ENCODE results near the gene DTNB.

DTNB gene

DNA sequence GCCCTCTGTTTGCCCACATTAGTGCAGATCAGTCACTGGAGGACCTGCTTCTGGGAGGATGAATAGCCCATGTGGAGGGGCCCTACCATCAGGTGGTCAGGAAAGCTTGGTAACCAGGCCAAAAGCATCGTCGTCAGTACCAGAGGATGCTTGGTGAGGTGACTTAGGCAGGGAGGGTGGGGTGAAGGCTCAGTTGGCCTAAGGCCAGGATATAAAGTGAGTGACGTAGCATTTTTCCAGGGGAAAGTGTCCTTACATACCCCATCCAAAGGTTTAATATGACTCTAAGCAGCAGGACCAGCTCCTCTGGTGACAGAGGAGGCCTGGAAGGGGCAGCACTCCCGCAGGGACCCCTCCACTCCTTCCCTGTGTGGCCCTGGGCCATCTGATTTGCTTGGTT is 303.9 kb downstream of the DTNB start:
- DNase-seq (ENCODE audit: low read depth, low spot score): no peak
- Histone ChIP-seq H3K27ac (peak overlapping the region; percentile 75; the same call in 1 of the 2 replicates), H3K9ac (ENCODE audit: insufficient read length) (no peak overlapping the region), H3K4me3 (no peak overlapping the region), H3K36me3 (ENCODE audit: insufficient read depth, low read length) (no peaks in the 10 kb centered on the region), H3K9me3 (ENCODE audit: low read depth, low read length) (no peaks in the 10 kb centered on the region)
- TF ChIP-seq POLR2AphosphoS5 (IDR thresholded peaks at IDR 0.05; ENCODE audit: borderline replicate concordance, low read depth, low read length) (no peak), FOXP2 (optimal IDR thresholded peaks at IDR 0.05; ENCODE audit: control extremely low read depth, extremely low read length, insufficient read depth) (no peak), EZH2 (IDR thresholded peaks at IDR 0.05) (no peak)

DNA sequence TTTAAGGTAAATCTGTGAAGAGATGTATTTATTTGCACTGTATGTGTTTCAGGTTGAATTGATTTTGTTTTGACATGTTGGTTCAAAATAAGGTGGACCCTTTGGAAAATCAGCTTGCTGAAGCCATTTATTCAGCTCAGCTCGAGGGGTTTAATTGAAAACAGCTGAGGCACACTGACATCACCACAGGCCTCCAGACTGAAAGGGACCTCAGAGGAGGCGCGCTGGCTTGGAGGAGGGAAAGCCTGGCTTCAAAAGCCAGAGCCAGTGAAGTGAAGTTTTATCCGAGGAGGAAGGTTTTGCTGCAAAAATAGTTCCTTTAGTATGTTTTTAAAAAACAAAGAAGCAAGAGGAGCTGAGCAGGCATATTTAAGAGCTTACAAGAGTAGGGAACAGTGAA is 304.7 kb downstream of the DTNB start:
- TF ChIP-seq FOXP2 (optimal IDR thresholded peaks at IDR 0.05; ENCODE audit: control extremely low read depth, extremely low read length, insufficient read depth) (no peak), POLR2AphosphoS5 (IDR thresholded peaks at IDR 0.05; ENCODE audit: borderline replicate concordance, low read depth, low read length) (no peak), EZH2 (IDR thresholded peaks at IDR 0.05) (no peak)
- Histone ChIP-seq H3K9ac (ENCODE audit: insufficient read length) (no peak overlapping the region), H3K4me3 (peak overlapping the region; percentile 21), H3K27ac (peak overlapping the region; percentile 75), H3K9me3 (ENCODE audit: low read depth, low read length) (no peaks in the 10 kb centered on the region), H3K36me3 (ENCODE audit: insufficient read depth, low read length) (no peaks in the 10 kb centered on the region)
- DNase-seq (ENCODE audit: low read depth, low spot score): no peak

DNA sequence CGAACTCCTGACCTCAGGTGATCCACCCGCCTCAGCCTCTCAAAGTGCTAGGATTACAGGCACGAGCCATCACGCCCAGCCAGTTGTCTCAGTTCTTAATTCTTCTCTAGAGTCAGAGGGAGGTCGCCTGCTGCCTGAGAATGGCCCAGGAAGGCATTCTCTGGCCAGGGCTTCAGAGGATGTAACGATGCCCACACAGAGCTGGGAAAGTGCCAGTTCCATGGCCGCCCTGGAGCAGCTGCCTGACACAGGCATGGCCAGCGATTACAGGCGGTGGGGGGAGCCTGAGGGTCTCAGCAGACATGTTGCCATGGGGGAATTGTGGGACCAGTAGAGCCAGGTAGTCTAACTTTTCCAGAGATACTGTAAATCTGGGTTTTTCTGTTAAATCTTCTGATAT is 306.1 kb downstream of the DTNB start:
- no peak overlapping the region for H3K4me3 ChIP-seq
- no peaks in the 10 kb centered on the region for H3K9me3 ChIP-seq (ENCODE audit: low read depth, low read length)
- TF ChIP-seq POLR2AphosphoS5 (IDR thresholded peaks at IDR 0.05; ENCODE audit: borderline replicate concordance, low read depth, low read length) (no peak), EZH2 (IDR thresholded peaks at IDR 0.05) (no peak), FOXP2 (optimal IDR thresholded peaks at IDR 0.05; ENCODE audit: control extremely low read depth, extremely low read length, insufficient read depth) (no peak)
- DNase-seq (ENCODE audit: low read depth, low spot score): no peak
- no peak overlapping the region for H3K27ac ChIP-seq
- no peak overlapping the region for H3K9ac ChIP-seq (ENCODE audit: insufficient read length)
- no peaks in the 10 kb centered on the region for H3K36me3 ChIP-seq (ENCODE audit: insufficient read depth, low read length)

DNA sequence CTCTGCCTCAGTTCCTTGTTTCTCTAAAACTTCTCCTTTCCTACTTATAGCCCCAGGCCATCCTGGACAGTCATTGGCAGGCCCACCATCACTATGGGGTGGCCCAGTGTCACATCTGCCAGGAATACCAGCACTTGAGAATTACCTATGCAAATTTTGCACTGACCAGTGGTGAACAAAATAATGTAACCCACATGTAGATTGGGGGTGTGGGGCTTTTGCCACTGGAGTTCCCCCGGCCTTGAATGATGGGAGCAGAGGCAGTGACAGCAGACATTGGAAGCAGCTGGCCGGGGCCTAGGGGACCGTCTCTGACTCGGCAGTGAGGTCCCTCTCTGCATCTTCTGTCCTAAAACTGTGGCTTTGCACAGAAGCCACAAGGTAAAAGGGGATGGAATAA is 306.7 kb downstream of the DTNB start:
- no peak overlapping the region for H3K9ac ChIP-seq (ENCODE audit: insufficient read length)
- no peaks in the 10 kb centered on the region for H3K36me3 ChIP-seq (ENCODE audit: insufficient read depth, low read length)
- no peak overlapping the region for H3K27ac ChIP-seq
- DNase-seq (ENCODE audit: low read depth, low spot score): no peak
- TF ChIP-seq FOXP2 (optimal IDR thresholded peaks at IDR 0.05; ENCODE audit: control extremely low read depth, extremely low read length, insufficient read depth) (no peak), POLR2AphosphoS5 (IDR thresholded peaks at IDR 0.05; ENCODE audit: borderline replicate concordance, low read depth, low read length) (no peak), EZH2 (IDR thresholded peaks at IDR 0.05) (no peak)
- no peak overlapping the region for H3K4me3 ChIP-seq
- H3K9me3 ChIP-seq (ENCODE audit: low read depth, low read length): no peaks in the 10 kb centered on the region

DNA sequence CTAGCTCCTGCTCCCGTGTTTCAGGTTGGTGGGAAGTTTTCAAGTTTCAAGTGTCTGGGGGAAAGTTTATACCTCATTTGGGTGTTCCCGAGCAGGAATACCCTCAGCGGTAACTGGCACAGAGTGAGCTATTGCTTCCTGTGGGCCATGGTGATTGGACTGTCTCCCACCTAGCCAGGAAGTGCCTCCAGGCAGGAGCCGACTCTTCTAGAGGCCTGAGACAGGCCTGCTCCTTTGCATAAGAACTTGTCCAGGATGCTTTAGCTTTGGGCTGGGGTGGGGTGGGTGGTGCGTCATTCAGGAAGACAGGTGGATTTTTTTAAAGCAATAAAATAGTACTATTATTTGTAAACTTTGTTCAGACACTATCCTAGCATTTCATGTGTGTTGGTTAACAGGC is 308.1 kb downstream of the DTNB start:
- no peak for TF ChIP-seq POLR2AphosphoS5 (IDR thresholded peaks at IDR 0.05; ENCODE audit: borderline replicate concordance, low read depth, low read length)
- TF ChIP-seq EZH2 (IDR thresholded peaks at IDR 0.05): no peak
- no peak for TF ChIP-seq FOXP2 (optimal IDR thresholded peaks at IDR 0.05; ENCODE audit: control extremely low read depth, extremely low read length, insufficient read depth)
- Histone ChIP-seq H3K36me3 (ENCODE audit: insufficient read depth, low read length) (no peaks in the 10 kb centered on the region), H3K4me3 (0 out of 2 replicates have a peak overlapping the region, but pooled peaks have one; percentile 6), H3K27ac (peak overlapping the region; percentile 55; the same call in 1 of the 2 replicates), H3K9me3 (ENCODE audit: low read depth, low read length) (no peaks in the 10 kb centered on the region), H3K9ac (ENCODE audit: insufficient read length) (peak overlapping the region; percentile 42)
- no peak for DNase-seq (ENCODE audit: low read depth, low spot score)

DNA sequence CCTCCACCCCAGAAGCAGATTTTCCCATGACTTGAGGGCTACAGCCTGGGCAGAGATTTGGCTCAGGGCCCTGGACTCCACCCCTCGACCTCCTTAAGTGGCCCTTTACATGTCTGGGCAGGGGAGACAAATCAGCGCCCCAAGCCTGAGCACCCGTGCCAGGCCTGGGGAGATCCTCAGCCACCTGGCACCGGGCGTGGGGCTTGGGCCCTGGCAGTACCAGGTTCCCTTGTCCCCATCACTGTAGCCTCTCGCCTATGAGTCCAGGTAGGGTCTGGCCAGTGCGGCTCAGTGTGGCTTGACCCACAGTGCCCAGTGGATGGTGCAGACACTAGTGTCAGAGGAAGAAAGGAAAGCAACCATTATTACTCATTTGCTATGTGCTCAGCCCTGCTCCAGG is 309.6 kb downstream of the DTNB start:
- TF ChIP-seq POLR2AphosphoS5 (IDR thresholded peaks at IDR 0.05; ENCODE audit: borderline replicate concordance, low read depth, low read length) (no peak), FOXP2 (optimal IDR thresholded peaks at IDR 0.05; ENCODE audit: control extremely low read depth, extremely low read length, insufficient read depth) (no peak), EZH2 (IDR thresholded peaks at IDR 0.05) (no peak)
- H3K9me3 ChIP-seq (ENCODE audit: low read depth, low read length): no peaks in the 10 kb centered on the region
- no peaks in the 10 kb centered on the region for H3K36me3 ChIP-seq (ENCODE audit: insufficient read depth, low read length)
- no peak overlapping the region for H3K9ac ChIP-seq (ENCODE audit: insufficient read length)
- H3K4me3 ChIP-seq: no peak overlapping the region
- DNase-seq (ENCODE audit: low read depth, low spot score): no peak
- no peak overlapping the region for H3K27ac ChIP-seq

DNA sequence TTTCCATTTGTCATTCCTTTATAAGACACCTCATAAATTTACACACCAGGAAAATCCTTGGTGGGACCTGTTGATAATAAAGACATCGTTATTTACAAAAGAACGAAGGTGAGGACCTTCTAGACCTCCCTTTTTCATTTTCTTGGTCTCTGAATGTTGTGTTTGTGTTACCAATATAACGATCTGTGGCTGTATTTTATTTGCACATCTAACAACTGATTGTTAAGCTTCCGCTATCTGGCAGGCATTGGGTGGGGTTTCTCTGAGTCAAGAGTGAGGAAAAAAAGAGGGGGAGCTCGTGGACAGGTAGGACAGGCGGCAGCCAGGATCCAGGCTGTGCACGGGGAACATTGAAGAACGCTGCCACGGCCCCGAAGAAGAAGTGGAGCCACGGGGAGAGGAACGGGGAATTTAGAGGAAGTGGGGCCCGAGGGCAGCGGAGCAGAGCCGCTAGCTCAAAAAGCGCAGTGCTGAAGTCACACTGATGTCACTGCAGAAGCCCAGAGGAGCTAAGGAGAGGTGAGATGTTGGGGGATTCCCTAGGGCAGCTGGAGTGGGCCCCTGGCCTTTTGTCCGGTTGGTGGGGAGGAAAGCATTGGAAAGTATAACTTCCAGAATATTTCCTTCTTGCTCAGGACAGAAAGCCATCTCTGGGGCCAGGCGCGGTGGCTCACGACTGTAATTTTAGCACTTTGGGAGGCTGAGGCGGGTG is 310.8 kb downstream of the DTNB start:
- Histone ChIP-seq H3K9me3 (ENCODE audit: low read depth, low read length) (no peaks in the 10 kb centered on the region), H3K4me3 (peak overlapping the region; percentile 74), H3K36me3 (ENCODE audit: insufficient read depth, low read length) (no peaks in the 10 kb centered on the region), H3K9ac (ENCODE audit: insufficient read length) (peak overlapping the region; percentile 43), H3K27ac (no peak overlapping the region)
- no peak for TF ChIP-seq EZH2 (IDR thresholded peaks at IDR 0.05)
- TF ChIP-seq FOXP2 (optimal IDR thresholded peaks at IDR 0.05; ENCODE audit: control extremely low read depth, extremely low read length, insufficient read depth): no peak
- TF ChIP-seq POLR2AphosphoS5 (IDR thresholded peaks at IDR 0.05; ENCODE audit: borderline replicate concordance, low read depth, low read length): no peak
- no peak for DNase-seq (ENCODE audit: low read depth, low spot score)

DNA sequence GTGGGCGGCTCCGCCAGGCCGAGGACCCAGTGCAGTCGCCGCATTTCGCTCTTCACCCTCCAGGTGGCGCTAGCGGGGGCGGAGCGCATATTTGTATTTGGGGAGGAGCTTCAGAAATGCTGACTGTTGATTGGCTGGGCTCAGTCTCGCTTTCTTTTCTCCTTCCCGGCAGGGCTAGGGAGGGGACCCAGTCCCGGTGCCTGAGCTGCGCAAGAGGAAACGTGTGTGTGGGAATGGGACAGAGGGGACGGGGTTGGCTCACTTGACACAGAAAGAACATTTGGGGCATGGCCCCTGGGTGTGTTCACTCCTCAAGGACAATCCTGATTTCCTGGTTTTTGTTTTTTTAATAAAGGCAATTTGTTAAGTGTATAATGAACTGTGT is 311.3 kb downstream of the DTNB start:
- DNase-seq (ENCODE audit: low read depth, low spot score): peak; percentile 75
- no peak overlapping the region for H3K27ac ChIP-seq
- H3K4me3 ChIP-seq: peak overlapping the region; percentile 74
- no peaks in the 10 kb centered on the region for H3K36me3 ChIP-seq (ENCODE audit: insufficient read depth, low read length)
- peak overlapping the region; percentile 43 for H3K9ac ChIP-seq (ENCODE audit: insufficient read length)
- H3K9me3 ChIP-seq (ENCODE audit: low read depth, low read length): no peaks in the 10 kb centered on the region
- TF ChIP-seq EZH2 (IDR thresholded peaks at IDR 0.05) (no peak), FOXP2 (optimal IDR thresholded peaks at IDR 0.05; ENCODE audit: control extremely low read depth, extremely low read length, insufficient read depth) (no peak), POLR2AphosphoS5 (IDR thresholded peaks at IDR 0.05; ENCODE audit: borderline replicate concordance, low read depth, low read length) (peak; percentile 72)
